ENCODE results near the gene GSTCD.
"Not testable (repeated sequence)": the region's sequence is repeated elsewhere in the genome, so short reads cannot be mapped to it uniquely, and the experiment has no call there.

Gene GSTCD

GRCh38 chr4:105851196-105851595 lies 142.6 kb downstream of the GSTCD start:
- no peak for TF ChIP-seq PPARA (CRISPR knock-in tag; IDR thresholded peaks at IDR 0.05; ENCODE audit: borderline replicate concordance)
- no peak for TF ChIP-seq BACH2 (CRISPR knock-in tag; IDR thresholded peaks at IDR 0.05; ENCODE audit: borderline replicate concordance)
- TF ChIP-seq ISL1 (CRISPR knock-in tag; IDR thresholded peaks at IDR 0.05): no peak
- TF ChIP-seq POU6F1 (CRISPR knock-in tag; IDR thresholded peaks at IDR 0.05; ENCODE audit: borderline replicate concordance, low read depth): no peak
- TF ChIP-seq PATZ1 (CRISPR knock-in tag; IDR thresholded peaks at IDR 0.05; ENCODE audit: borderline replicate concordance): no peak
- no peak for TF ChIP-seq RARB (CRISPR knock-in tag; IDR thresholded peaks at IDR 0.05)
- TF ChIP-seq TSHZ2 (CRISPR knock-in tag; IDR thresholded peaks at IDR 0.05): no peak
- TF ChIP-seq GLIS3 (CRISPR knock-in tag; IDR thresholded peaks at IDR 0.05): no peak
- TF ChIP-seq ZNF565 (CRISPR knock-in tag; conservative IDR thresholded peaks at IDR 0.05; ENCODE audit: low read depth): no peak
- no peak for TF ChIP-seq ZNF8 (CRISPR knock-in tag; IDR thresholded peaks at IDR 0.05)
- TF ChIP-seq ZNF70 (CRISPR knock-in tag; IDR thresholded peaks at IDR 0.05): no peak
- TF ChIP-seq CSDC2 (CRISPR knock-in tag; IDR thresholded peaks at IDR 0.05): no peak
- TF ChIP-seq ZFP3 (CRISPR knock-in tag; IDR thresholded peaks at IDR 0.05): no peak
- TF ChIP-seq OSR1 (CRISPR knock-in tag; IDR thresholded peaks at IDR 0.05): no peak
- no peak for TF ChIP-seq ESRRG (CRISPR knock-in tag; IDR thresholded peaks at IDR 0.05)
- TF ChIP-seq ZFP30 (CRISPR knock-in tag; IDR thresholded peaks at IDR 0.05): no peak
- no peak for ATAC-seq

GRCh38 chr4:105852230-105852629 lies 143.6 kb downstream of the GSTCD start:
- not testable (repeated sequence) for ATAC-seq

- TF ChIP-seq BACH2 (CRISPR knock-in tag; IDR thresholded peaks at IDR 0.05; ENCODE audit: borderline replicate concordance): no peak
- TF ChIP-seq TOX (CRISPR knock-in tag; IDR thresholded peaks at IDR 0.05; ENCODE audit: borderline replicate concordance): no peak
- no peak for TF ChIP-seq CSRNP3 (CRISPR knock-in tag; IDR thresholded peaks at IDR 0.05)
- no peak for TF ChIP-seq ZNF70 (CRISPR knock-in tag; IDR thresholded peaks at IDR 0.05)
- TF ChIP-seq CSDC2 (CRISPR knock-in tag; IDR thresholded peaks at IDR 0.05): no peak
- TF ChIP-seq PPARA (CRISPR knock-in tag; IDR thresholded peaks at IDR 0.05; ENCODE audit: borderline replicate concordance): no peak
- TF ChIP-seq ZNF8 (CRISPR knock-in tag; IDR thresholded peaks at IDR 0.05): no peak
- TF ChIP-seq POU6F1 (CRISPR knock-in tag; IDR thresholded peaks at IDR 0.05; ENCODE audit: borderline replicate concordance, low read depth): no peak
- no peak for TF ChIP-seq ZC3H10 (CRISPR knock-in tag; IDR thresholded peaks at IDR 0.05)
- TF ChIP-seq ISL1 (CRISPR knock-in tag; IDR thresholded peaks at IDR 0.05): no peak
- no peak for TF ChIP-seq GLIS3 (CRISPR knock-in tag; IDR thresholded peaks at IDR 0.05)
- TF ChIP-seq SNAI2 (CRISPR knock-in tag; IDR thresholded peaks at IDR 0.05): no peak
- TF ChIP-seq TSHZ2 (CRISPR knock-in tag; IDR thresholded peaks at IDR 0.05): no peak
Measured at GRCh38 chr4:105858466-105859040, 150.0 kb downstream of the GSTCD start.

More at GRCh38 chr4:105858466-105859040, 150.0 kb downstream of the GSTCD start:
- no peak for ATAC-seq

Data from SK-N-SH treated with all-trans-retinoic acid at 6 μM for 48 hours (cell line).